HFF-Myc (cell line): ENCODE measurements around the gene LILRA2.

Experiments
- DNase-seq: peaks from one replicate; pipeline ENCODE4 v3.0.0-alpha.2; 2011; ENCODE audit warnings: low read depth; ENCODE audit errors: extremely low read depth
- H3K4me3 ChIP-seq: replicated peaks from 2 replicates; pipeline ENCODE4 v1.5.1; 2011; ENCODE audit warnings: low read depth, mild to moderate bottlenecking, control low read depth, low read length
- TF ChIP-seq, protein P1 (sequence below): IDR thresholded peaks from 2 replicates; pipeline ENCODE4 v1.5.1; 2012; ENCODE audit warnings: mild to moderate bottlenecking, low read depth, low read length, control low read depth; ENCODE audit errors: missing control alignments

LILRA2 gene

DNA sequence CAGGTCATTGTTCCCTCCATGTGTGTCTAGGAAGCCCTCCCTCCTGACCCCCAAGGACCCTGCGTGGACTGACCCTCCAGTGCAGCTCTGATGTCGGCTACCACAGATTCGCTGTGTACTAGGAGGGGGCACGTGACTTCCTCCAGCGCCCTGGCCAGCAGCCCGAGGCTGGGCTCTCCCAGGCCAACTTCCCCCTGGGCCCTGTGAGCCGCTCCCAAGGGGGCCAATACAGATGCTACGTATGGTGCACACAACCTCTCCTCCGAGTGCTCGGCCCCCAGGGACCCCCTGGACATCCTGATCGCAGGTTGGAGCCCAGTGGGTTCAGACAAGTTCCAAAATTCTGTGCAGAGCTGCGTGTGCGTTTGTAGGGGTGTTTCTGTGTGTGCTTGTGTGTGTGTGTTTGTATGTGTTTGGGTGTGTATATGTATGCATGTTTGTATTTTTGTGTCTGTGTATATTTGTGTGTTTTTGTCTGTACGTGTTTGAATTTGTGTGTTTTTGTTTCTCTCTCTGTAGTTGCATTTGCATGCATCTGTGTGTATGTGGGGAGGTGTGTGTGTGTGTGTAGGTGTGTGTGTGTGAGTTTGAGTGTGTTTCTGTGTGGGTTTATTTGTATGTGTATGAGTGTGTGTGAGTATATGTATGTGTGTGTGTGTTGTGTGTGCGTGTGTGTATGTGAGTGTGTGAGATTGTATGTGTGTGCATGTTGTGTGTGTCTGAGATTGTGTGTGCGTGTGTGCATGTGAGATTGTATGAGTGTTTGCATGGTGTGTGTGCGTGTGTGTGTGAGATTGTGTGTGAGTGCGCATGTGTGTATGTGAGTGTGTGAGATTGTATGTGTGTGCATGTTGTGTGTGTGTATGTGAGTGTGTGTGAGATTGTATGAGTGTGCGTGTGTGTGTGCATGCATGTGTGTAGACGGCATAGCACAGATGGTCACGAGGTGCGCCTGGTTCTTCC, 21.4 kb upstream of the LILRA2 start:
- DNase-seq: no peak
- H3K4me3 ChIP-seq: no peak overlapping the region
- TF ChIP-seq, protein P1, sequence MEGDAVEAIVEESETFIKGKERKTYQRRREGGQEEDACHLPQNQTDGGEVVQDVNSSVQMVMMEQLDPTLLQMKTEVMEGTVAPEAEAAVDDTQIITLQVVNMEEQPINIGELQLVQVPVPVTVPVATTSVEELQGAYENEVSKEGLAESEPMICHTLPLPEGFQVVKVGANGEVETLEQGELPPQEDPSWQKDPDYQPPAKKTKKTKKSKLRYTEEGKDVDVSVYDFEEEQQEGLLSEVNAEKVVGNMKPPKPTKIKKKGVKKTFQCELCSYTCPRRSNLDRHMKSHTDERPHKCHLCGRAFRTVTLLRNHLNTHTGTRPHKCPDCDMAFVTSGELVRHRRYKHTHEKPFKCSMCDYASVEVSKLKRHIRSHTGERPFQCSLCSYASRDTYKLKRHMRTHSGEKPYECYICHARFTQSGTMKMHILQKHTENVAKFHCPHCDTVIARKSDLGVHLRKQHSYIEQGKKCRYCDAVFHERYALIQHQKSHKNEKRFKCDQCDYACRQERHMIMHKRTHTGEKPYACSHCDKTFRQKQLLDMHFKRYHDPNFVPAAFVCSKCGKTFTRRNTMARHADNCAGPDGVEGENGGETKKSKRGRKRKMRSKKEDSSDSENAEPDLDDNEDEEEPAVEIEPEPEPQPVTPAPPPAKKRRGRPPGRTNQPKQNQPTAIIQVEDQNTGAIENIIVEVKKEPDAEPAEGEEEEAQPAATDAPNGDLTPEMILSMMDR: no peak

GRCh38 chr19:54552913-54553310, 20.7 kb upstream of the LILRA2 start:
- no peak for DNase-seq
- H3K4me3 ChIP-seq: no peak overlapping the region
- TF ChIP-seq, protein P1: no peak

DNA sequence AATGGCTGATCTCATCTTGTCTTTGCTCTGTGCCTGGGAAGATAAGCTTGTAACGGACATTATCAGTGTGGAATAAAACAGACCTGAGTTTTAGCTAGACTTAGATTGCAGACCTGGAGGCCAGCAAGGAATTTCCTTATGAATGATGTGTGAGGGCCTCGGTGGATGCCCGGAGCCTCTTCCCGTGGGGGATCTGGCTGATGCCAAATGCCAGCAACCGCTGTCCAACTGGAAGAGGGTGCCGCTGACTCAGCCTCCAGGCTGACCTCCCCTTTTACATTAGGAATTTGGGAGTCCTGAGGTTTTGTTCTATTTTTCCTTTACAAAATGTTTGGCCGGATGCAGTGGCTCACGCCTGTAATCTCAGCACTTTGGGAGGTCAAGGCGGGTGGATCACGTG, 19.6 kb upstream of the LILRA2 start:
- TF ChIP-seq, protein P1: no peak
- H3K4me3 ChIP-seq: no peak overlapping the region
- no peak for DNase-seq

GRCh38 chr19:54554896-54555295, 18.7 kb upstream of the LILRA2 start:
- no peak overlapping the region for H3K4me3 ChIP-seq
- TF ChIP-seq, protein P1: no peak
- DNase-seq: no peak

- TF ChIP-seq, protein P1: no peak
- no peak overlapping the region for H3K4me3 ChIP-seq
- DNase-seq: no peak
These were observed 17.4 kb upstream of the LILRA2 start for GRCh38 chr19:54556194-54556593.

DNA sequence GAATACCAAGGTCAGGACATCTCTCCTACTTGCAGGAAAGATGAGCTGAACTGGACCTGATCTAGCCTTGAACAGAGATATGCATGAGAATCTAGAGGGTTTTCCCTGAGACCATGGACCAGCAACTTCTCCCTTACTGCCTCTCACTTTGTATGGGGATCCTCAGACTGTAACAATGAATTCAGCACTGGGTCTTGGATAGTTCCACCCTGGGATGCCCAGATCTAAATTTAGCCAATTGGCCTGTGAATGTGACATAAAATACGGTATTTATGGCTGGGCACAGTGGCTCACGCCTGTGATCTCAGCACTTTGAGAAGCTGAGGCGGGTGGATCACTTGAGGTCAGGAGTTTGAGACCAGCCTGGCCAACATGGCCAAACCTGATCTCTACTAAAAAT, 15.3 kb upstream of the LILRA2 start:
- no peak overlapping the region for H3K4me3 ChIP-seq
- TF ChIP-seq, protein P1: no peak
- DNase-seq: no peak
